DOHH2 (cell line): ENCODE measurements around the gene TP53I11.
A peak's percentile ranks its signal among the peaks of the same experiment; 100 is the strongest.

Source experiments
- H3F3A ChIP-seq: fragments of 200-600 bp; sonication (generic), shearing (Covaris generic); 2 replicates; pipeline ENCODE4 v1.6.0; 2016; ENCODE audit warnings: antibody characterized with exemption, mild to moderate bottlenecking; ENCODE audit not compliant: control insufficient read depth, insufficient read depth
- H3K27ac ChIP-seq: fragments of 200-600 bp; sonication (generic); 2 replicates; pipeline ENCODE4 v1.5.1; 2014; ENCODE audit warnings: low read depth, mild to moderate bottlenecking, low read length, moderate library complexity
- H3K27me3 ChIP-seq: fragments of 200-600 bp; sonication (generic); 2 replicates; pipeline ENCODE4 v1.6.1; 2014; ENCODE audit warnings: mild to moderate bottlenecking, low read length, mixed read lengths; ENCODE audit not compliant: control insufficient read depth
- H3K36me3 ChIP-seq: fragments of 200-600 bp; sonication (generic); 2 replicates; pipeline ENCODE4 v1.6.1; 2014; ENCODE audit warnings: mild to moderate bottlenecking, low read length, moderate library complexity, mixed read lengths; ENCODE audit not compliant: control insufficient read depth
- H3K4me1 ChIP-seq: fragments of 200-600 bp; sonication (generic); 2 replicates; pipeline ENCODE4 v1.6.1; 2014; ENCODE audit warnings: mild to moderate bottlenecking, low read length, mixed read lengths; ENCODE audit not compliant: control insufficient read depth
- H3K4me2 ChIP-seq: fragments of 200-600 bp; sonication (generic); 2 replicates; pipeline ENCODE4 v1.6.0; 2014; ENCODE audit warnings: mild to moderate bottlenecking, low read length, moderate library complexity
- H3K4me3 ChIP-seq: fragments of 200-600 bp; sonication (generic); 2 replicates; pipeline ENCODE4 v1.5.1; 2014; ENCODE audit warnings: mild to moderate bottlenecking, low read length, mixed read lengths
- H3K79me2 ChIP-seq: fragments of 200-600 bp; sonication (generic); 2 replicates; pipeline ENCODE4 v1.6.1; 2014; ENCODE audit warnings: mild to moderate bottlenecking, low read length, mixed read lengths; ENCODE audit not compliant: control insufficient read depth
- H3K9me2 ChIP-seq: fragments of 200-600 bp; sonication (generic); replicated peaks from 2 replicates; pipeline ENCODE4 v1.6.1; 2014; ENCODE audit warnings: mild to moderate bottlenecking, low read length, mixed read lengths; ENCODE audit not compliant: control insufficient read depth
- H3K9me3 ChIP-seq: fragments of 200-600 bp; sonication (generic); 2 replicates; pipeline ENCODE4 v1.6.1; 2014; ENCODE audit warnings: antibody characterized with exemption, low read length, mixed read lengths; ENCODE audit not compliant: control insufficient read depth, insufficient read depth
- H4K20me1 ChIP-seq: fragments of 200-600 bp; sonication (generic); 2 replicates; pipeline ENCODE4 v1.6.0; 2014; ENCODE audit warnings: low read depth, mild to moderate bottlenecking, antibody characterized with exemption, low read length, moderate library complexity; ENCODE audit not compliant: control insufficient read depth, insufficient read depth
- EZH2phosphoT487 ChIP-seq: fragments of 200-600 bp; sonication (generic); IDR thresholded peaks from 2 replicates; pipeline ENCODE4 v1.6.1; 2017; ENCODE audit warnings: borderline replicate concordance, mild to moderate bottlenecking, antibody characterized with exemption, low read length, moderate library complexity, mixed read lengths
- TF ChIP-seq, protein P1 (sequence below): fragments of 200-600 bp; sonication (generic); IDR thresholded peaks from one replicate; pipeline ENCODE4 v1.5.1; 2014; ENCODE audit warnings: antibody characterized with exemption, mild to moderate bottlenecking, low read depth, low read length; ENCODE audit not compliant: poor library complexity, severe bottlenecking

The TP53I11 gene

GRCh38 chr11:44883277-44883676, 67.4 kb downstream of the TP53I11 start:
- Histone ChIP-seq H4K20me1 (no peaks in the 10 kb centered on the region), H3K4me2 (no peak overlapping the region), H3K4me3 (no peak overlapping the region), H3F3A (no peaks in the 10 kb centered on the region), H3K9me2 (no peaks in the 10 kb centered on the region), H3K79me2 (no peaks in the 10 kb centered on the region), H3K9me3 (no peaks in the 10 kb centered on the region), H3K27ac (no peak overlapping the region), H3K27me3 (peaks cover 14% of the 10 kb centered on the region), H3K4me1 (no peaks in the 10 kb centered on the region), H3K36me3 (no peaks in the 10 kb centered on the region)
- TF ChIP-seq EZH2phosphoT487: 0 out of 2 replicates have a peak, but pooled peaks have one; percentile 50
- TF ChIP-seq, protein P1, sequence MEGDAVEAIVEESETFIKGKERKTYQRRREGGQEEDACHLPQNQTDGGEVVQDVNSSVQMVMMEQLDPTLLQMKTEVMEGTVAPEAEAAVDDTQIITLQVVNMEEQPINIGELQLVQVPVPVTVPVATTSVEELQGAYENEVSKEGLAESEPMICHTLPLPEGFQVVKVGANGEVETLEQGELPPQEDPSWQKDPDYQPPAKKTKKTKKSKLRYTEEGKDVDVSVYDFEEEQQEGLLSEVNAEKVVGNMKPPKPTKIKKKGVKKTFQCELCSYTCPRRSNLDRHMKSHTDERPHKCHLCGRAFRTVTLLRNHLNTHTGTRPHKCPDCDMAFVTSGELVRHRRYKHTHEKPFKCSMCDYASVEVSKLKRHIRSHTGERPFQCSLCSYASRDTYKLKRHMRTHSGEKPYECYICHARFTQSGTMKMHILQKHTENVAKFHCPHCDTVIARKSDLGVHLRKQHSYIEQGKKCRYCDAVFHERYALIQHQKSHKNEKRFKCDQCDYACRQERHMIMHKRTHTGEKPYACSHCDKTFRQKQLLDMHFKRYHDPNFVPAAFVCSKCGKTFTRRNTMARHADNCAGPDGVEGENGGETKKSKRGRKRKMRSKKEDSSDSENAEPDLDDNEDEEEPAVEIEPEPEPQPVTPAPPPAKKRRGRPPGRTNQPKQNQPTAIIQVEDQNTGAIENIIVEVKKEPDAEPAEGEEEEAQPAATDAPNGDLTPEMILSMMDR: no peak
